Suprapubic skin (tissue), 4 donors: ENCODE data around the gene CT45A6. TPM values are rescaled to one million over a fixed set of nuclear protein-coding genes. Genes with fewer than 3 reads are reported as not detected.
"Not testable (repeated sequence)": the region's sequence is repeated elsewhere in the genome, so short reads cannot be mapped to it uniquely, and the experiment has no call there.

Source experiments
- DNase-seq, 2 donors: peaks; one replicate each; pipeline ENCODE4 v3.0.0-alpha.2; 2019; ENCODE audit warnings: low spot score in 2 of 2
- H3K27ac ChIP-seq: fragments of 200-600 bp; sonication (generic); one replicate; pipeline ENCODE4 v1.5.1; 2019
- H3K27me3 ChIP-seq: fragments of 200-600 bp; sonication (generic); one replicate; pipeline ENCODE4 v1.5.1; 2019
- H3K36me3 ChIP-seq: fragments of 200-600 bp; sonication (generic); one replicate; pipeline ENCODE4 v1.5.1; 2019
- H3K4me1 ChIP-seq: fragments of 200-600 bp; sonication (generic); one replicate; pipeline ENCODE4 v1.5.1; 2019
- H3K4me3 ChIP-seq: fragments of 200-600 bp; sonication (generic); one replicate; pipeline ENCODE4 v1.5.1; 2019; ENCODE audit warnings: mild to moderate bottlenecking
- H3K9me3 ChIP-seq: fragments of 200-600 bp; sonication (generic); one replicate; pipeline ENCODE4 v1.5.1; 2019
- WGBS: methylation state at CpG from one replicate; pipeline ENCODE4 v1.1.5; 2018; 5-methylcytosine and 5-hydroxymethylcytosine counted together
- total RNA-seq, 4 donors: library from RNA; depleted of rRNA; stranded (reverse); fragments of >200 nt; gene quantifications; one replicate each; pipeline ENCODE4 v1.1.0, GENCODE V29; 2016

CT45A6 gene, protein sequence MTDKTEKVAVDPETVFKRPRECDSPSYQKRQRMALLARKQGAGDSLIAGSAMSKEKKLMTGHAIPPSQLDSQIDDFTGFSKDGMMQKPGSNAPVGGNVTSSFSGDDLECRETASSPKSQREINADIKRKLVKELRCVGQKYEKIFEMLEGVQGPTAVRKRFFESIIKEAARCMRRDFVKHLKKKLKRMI
- not detected for total RNA-seq

DNA sequence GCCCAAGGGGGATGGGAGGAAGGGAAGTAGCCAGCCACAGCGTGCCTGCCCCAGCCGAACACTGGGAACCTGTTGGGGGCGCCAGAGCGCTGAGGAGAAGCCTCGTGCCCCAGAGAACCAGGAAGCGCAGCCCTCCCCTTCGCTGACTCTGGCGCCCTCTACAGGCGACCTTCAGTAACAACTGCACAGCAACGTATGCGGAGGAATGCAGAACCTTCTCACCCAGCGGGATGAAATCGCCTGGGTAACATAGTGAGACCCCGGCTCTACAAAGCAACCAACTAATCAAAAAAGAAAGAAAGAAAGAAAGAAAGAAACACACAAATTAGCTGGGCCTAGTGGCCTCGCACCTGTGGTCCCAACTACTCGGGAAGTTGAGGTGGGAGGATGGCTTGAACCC is at the start of gene CT45A6:
TSS of gene CT45A6 (minus strand) at position 101 of the 400 bp plus-strand sequence. CDS start 3,794 bp downstream, outside the sequence.
- H3K4me1 ChIP-seq, H3K27ac ChIP-seq, H3K27me3 ChIP-seq, H3K9me3 ChIP-seq, H3K36me3 ChIP-seq, H3K4me3 ChIP-seq, DNase-seq: not testable (repeated sequence)
- no CpG with 5 or more reads among the region's 16 CpGs for WGBS

DNA sequence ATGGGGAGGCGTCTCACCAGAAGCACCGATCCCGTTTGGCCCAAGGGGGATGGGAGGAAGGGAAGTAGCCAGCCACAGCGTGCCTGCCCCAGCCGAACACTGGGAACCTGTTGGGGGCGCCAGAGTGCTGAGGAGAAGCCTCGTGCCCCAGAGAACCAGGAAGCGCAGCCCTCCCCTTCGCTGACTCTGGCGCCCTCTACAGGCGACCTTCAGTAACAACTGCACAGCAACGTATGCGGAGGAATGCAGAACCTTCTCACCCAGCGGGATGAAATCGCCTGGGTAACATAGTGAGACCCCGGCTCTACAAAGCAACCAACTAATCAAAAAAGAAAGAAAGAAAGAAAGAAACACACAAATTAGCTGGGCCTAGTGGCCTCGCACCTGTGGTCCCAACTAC is 34.6 kb upstream of the CT45A6 start, which contains the start of gene CT45A7:
TSS of gene CT45A7 (minus strand) at position 101 of the 400 bp plus-strand sequence. CDS start 3,747 bp downstream, outside the sequence.
- H3K27me3 ChIP-seq, H3K9me3 ChIP-seq, H3K4me3 ChIP-seq, H3K36me3 ChIP-seq, DNase-seq, H3K4me1 ChIP-seq, H3K27ac ChIP-seq: not testable (repeated sequence)
- no CpG with 5 or more reads among the region's 17 CpGs for WGBS

DNA sequence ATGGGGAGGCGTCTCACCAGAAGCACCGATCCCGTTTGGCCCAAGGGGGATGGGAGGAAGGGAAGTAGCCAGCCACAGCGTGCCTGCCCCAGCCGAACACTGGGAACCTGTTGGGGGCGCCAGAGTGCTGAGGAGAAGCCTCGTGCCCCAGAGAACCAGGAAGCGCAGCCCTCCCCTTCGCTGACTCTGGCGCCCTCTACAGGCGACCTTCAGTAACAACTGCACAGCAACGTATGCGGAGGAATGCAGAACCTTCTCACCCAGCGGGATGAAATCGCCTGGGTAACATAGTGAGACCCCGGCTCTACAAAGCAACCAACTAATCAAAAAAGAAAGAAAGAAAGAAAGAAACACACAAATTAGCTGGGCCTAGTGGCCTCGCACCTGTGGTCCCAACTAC is 17.3 kb upstream of the CT45A6 start, which contains the start of gene CT45A2:
TSS of gene CT45A2 (minus strand) at position 101 of the 400 bp plus-strand sequence. CDS start 3,747 bp downstream, outside the sequence.
- H3K4me3 ChIP-seq, H3K9me3 ChIP-seq, H3K27ac ChIP-seq, H3K36me3 ChIP-seq, DNase-seq, H3K27me3 ChIP-seq, H3K4me1 ChIP-seq: not testable (repeated sequence)
- WGBS: no CpG with 5 or more reads among the region's 17 CpGs

DNA sequence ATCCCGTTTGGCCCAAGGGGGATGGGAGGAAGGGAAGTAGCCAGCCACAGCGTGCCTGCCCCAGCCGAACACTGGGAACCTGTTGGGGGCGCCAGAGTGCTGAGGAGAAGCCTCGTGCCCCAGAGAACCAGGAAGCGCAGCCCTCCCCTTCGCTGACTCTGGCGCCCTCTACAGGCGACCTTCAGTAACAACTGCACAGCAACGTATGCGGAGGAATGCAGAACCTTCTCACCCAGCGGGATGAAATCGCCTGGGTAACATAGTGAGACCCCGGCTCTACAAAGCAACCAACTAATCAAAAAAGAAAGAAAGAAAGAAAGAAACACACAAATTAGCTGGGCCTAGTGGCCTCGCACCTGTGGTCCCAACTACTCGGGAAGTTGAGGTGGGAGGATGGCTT is 17.2 kb downstream of the CT45A6 start, which contains the start of gene CT45A5:
TSS of gene CT45A5 (minus strand) at position 101 of the 400 bp plus-strand sequence. CDS start 3,774 bp downstream, outside the sequence.
- H3K9me3 ChIP-seq, H3K4me1 ChIP-seq, DNase-seq, H3K27ac ChIP-seq, H3K27me3 ChIP-seq, H3K36me3 ChIP-seq, H3K4me3 ChIP-seq: not testable (repeated sequence)
- no CpG with 5 or more reads among the region's 16 CpGs for WGBS

DNA sequence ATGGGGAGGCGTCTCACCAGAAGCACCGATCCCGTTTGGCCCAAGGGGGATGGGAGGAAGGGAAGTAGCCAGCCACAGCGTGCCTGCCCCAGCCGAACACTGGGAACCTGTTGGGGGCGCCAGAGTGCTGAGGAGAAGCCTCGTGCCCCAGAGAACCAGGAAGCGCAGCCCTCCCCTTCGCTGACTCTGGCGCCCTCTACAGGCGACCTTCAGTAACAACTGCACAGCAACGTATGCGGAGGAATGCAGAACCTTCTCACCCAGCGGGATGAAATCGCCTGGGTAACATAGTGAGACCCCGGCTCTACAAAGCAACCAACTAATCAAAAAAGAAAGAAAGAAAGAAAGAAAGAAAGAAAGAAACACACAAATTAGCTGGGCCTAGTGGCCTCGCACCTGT is 34.5 kb downstream of the CT45A6 start, which contains the start of gene CT45A3:
TSS of gene CT45A3 (minus strand) at position 101 of the 400 bp plus-strand sequence. CDS start 3,747 bp downstream, outside the sequence.
- not testable (repeated sequence) for H3K27me3 ChIP-seq, H3K36me3 ChIP-seq

DNA sequence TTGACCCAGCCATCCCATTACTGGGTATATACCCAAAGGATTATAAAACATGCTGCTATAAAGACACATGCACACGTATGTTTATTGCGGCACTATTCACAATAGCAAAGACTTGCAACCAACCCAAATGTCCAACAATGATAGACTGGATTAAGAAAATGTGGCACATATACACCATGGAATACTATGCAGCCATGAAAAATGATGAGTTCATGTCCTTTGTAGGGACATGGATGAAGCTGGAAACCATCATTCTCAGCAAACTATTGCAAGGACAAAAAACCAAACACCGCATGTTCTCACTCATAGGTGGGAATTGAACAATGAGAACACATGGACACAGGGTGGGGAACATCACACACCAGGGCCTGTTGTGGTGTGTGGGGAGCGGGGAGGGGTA is 57.8 kb downstream of the CT45A6 start:
- not testable (repeated sequence) for H3K27ac ChIP-seq, H3K27me3 ChIP-seq, H3K4me3 ChIP-seq, H3K36me3 ChIP-seq, H3K9me3 ChIP-seq, H3K4me1 ChIP-seq, DNase-seq
- 93% methylated on average over 4 of the region's 4 CpGs for WGBS

More for the DNA sequence above, 34.5 kb downstream of the CT45A6 start, which contains the start of gene CT45A3:
- not testable (repeated sequence) for DNase-seq, H3K9me3 ChIP-seq, H3K4me1 ChIP-seq, H3K27ac ChIP-seq, H3K4me3 ChIP-seq
- WGBS: no CpG with 5 or more reads among the region's 17 CpGs

Other genes starting within 250 kb of the CT45A6 start
- not detected for gene CT45A1, start 89.1 kb downstream of the CT45A6 start, total RNA-seq
- not detected for gene CT45A3, start 34.6 kb downstream of the CT45A6 start, total RNA-seq
- not detected for gene CT45A5, start 17.3 kb downstream of the CT45A6 start, total RNA-seq
- not detected for gene CT45A2, start 17.2 kb upstream of the CT45A6 start, total RNA-seq
- gene CT45A7, start 34.5 kb upstream of the CT45A6 start, total RNA-seq: not detected
- not detected for gene CT45A8, start 51.8 kb upstream of the CT45A6 start, total RNA-seq
- gene CT45A9, start 69.0 kb upstream of the CT45A6 start, total RNA-seq: not detected
- not detected for gene CT45A10, start 90.7 kb upstream of the CT45A6 start, total RNA-seq
- gene SAGE1, start 90.9 kb upstream of the CT45A6 start, total RNA-seq: not detected
- gene MMGT1, start 171.2 kb upstream of the CT45A6 start, total RNA-seq: 10 to 100 TPM; 17.4 to 26.7 (median 23.3) TPM
- 10 to 100 TPM; 12.5 to 17.1 (median 15.3) TPM for gene SLC9A6, start 182.6 kb upstream of the CT45A6 start, total RNA-seq